Measurements from ENCODE around the gene GPD1. TPM values are rescaled to one million over a fixed set of nuclear protein-coding genes. Genes with fewer than 3 reads are reported as not detected.

The GPD1 gene
- total RNA-seq, 1 experiment from 2014 or later = 0.58 TPM

DNA sequence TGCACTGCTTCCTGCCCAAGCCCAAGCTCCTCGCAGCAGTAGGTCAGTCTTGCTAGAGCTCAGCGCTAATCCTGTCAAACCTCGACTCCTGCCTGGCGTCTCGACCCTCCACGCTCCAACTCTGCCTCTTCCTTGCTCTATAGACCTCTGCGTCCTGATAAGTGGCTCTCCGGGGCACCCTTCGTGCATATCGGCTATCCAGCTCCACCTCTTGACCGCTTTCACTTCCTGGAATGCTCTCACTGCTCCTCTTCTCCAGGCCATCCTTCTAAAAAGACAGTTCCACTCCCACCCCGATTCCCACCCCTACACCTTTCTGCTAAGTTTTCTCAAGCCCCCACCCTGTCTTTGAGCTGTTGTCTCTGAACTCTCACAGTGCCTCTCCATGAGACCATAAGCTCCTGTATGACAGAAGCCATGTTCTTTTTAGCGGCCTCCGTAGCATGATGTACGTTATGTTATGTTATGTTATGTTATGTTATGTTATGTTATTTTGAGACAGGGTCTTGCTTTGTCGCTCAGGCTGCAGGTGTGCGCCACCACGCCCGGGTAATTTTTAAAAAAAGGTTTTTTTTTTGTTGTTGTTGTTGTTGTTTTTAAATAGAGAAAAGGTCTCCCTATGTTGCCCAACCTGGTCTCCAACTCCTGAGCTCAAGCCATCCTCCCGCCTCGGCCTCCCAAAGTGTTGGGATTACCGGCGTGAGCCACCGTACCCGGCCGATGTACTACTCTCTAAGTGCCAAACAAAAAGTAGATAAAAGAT lies 8.8 kb downstream of the GPD1 start:
- H3K4me3 ChIP-seq (ENCODE audit: low read depth, low read length, poor library complexity, severe bottlenecking) = peak overlapping the region; percentile 74
- H3K4me1 ChIP-seq (ENCODE audit: insufficient read depth, low read length, poor library complexity, severe bottlenecking) = peaks cover 26% of the 10 kb centered on the region
- H3K9me3 ChIP-seq (ENCODE audit: low read depth, low read length, poor library complexity, severe bottlenecking) = no peaks in the 10 kb centered on the region
- ChIA-PET POLR2A (ENCODE audit: low non-redundant PET) (interaction anchor here (0.5 kb wide), 1 partner anchor 24 kb away, joined by 4 read pairs; no protein-coding TSS in a partner anchor), CTCF (interaction anchor here (1.2 to 2.1 kb wide), 3 partner anchors 25 to 202 kb away, joined by 6 to 10 read pairs (median 8); partner anchors contain the start of gene CERS5)
- TSS peak; percentile 38 for BruUV-seq (replicated peaks)
- no peaks in the 10 kb centered on the region for H3K27me3 ChIP-seq (replicated peaks; ENCODE audit: insufficient read depth, low read depth, low read length, poor library complexity)
- intact Hi-C loops (cut with micrococcal nuclease; ENCODE audit: unreplicated experiment) = no loop called here
- H3K27ac ChIP-seq (ENCODE audit: low read depth, low read length, poor library complexity, severe bottlenecking) = peak overlapping the region; percentile 89
- H3K36me3 ChIP-seq (ENCODE audit: insufficient read depth, low read length, poor library complexity, severe bottlenecking) = no peaks in the 10 kb centered on the region
- no peak for DNase-seq (ENCODE audit: low spot score)
- no peak for TF ChIP-seq EZH2 (IDR thresholded peaks at IDR 0.05; ENCODE audit: borderline replicate concordance, low read depth, low read length, poor library complexity, severe bottlenecking)
- TF ChIP-seq, protein P1, sequence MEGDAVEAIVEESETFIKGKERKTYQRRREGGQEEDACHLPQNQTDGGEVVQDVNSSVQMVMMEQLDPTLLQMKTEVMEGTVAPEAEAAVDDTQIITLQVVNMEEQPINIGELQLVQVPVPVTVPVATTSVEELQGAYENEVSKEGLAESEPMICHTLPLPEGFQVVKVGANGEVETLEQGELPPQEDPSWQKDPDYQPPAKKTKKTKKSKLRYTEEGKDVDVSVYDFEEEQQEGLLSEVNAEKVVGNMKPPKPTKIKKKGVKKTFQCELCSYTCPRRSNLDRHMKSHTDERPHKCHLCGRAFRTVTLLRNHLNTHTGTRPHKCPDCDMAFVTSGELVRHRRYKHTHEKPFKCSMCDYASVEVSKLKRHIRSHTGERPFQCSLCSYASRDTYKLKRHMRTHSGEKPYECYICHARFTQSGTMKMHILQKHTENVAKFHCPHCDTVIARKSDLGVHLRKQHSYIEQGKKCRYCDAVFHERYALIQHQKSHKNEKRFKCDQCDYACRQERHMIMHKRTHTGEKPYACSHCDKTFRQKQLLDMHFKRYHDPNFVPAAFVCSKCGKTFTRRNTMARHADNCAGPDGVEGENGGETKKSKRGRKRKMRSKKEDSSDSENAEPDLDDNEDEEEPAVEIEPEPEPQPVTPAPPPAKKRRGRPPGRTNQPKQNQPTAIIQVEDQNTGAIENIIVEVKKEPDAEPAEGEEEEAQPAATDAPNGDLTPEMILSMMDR (conservative IDR thresholded peaks at IDR 0.05; ENCODE audit: low read depth, low read length) = no peak

DNA sequence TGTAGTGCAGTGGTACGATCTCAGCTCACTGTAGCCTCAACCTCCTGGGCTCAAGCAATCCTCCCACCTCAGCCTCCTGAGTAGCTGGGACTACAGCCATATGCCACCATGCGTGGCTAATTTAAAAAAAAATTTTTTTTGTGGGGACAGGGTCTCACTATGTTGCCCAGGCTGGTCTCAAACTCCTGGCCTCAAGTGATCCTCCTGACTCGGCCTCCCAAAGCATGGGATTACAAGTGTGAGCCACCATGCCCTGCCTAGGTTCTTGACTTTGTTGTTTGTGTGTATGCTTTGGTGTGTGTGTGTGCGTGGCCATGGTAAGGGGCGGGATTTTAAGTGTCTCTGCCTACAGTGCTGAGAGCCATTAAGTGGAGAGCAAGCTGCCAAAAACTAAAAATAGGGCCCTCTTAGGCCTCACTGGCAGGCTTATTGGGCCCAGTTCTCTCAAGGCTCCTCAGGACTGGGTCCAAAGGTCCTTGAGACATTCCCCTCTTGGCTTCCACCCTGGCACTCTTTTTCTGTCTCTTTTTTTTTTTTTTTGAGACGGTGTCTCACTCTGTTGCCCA lies 13.3 kb downstream of the GPD1 start:
- peaks cover 5% of the 10 kb centered on the region for H3K4me1 ChIP-seq (ENCODE audit: insufficient read depth, low read length, poor library complexity, severe bottlenecking)
- intact Hi-C loops (cut with micrococcal nuclease; ENCODE audit: unreplicated experiment) = no loop called here
- TF ChIP-seq, protein P1 (conservative IDR thresholded peaks at IDR 0.05; ENCODE audit: low read depth, low read length) = no peak
- peaks cover 3% of the 10 kb centered on the region for H3K36me3 ChIP-seq (ENCODE audit: insufficient read depth, low read length, poor library complexity, severe bottlenecking)
- H3K9me3 ChIP-seq (ENCODE audit: low read depth, low read length, poor library complexity, severe bottlenecking) = no peaks in the 10 kb centered on the region
- no peaks in the 10 kb centered on the region for H3K27me3 ChIP-seq (replicated peaks; ENCODE audit: insufficient read depth, low read depth, low read length, poor library complexity)
- H3K4me3 ChIP-seq (ENCODE audit: low read depth, low read length, poor library complexity, severe bottlenecking) = no peak overlapping the region
- no peak overlapping the region for H3K27ac ChIP-seq (ENCODE audit: low read depth, low read length, poor library complexity, severe bottlenecking)
- CTCF ChIA-PET = no interaction called here
- DNase-seq (ENCODE audit: low spot score) = no peak
- POLR2A ChIA-PET (ENCODE audit: low non-redundant PET) = no interaction called here
- BruUV-seq (replicated peaks) = no TSS peak

- no peak overlapping the region for H3K4me3 ChIP-seq (ENCODE audit: low read depth, low read length, poor library complexity, severe bottlenecking)
- CTCF ChIA-PET = interaction anchor here (0.9 kb wide), 1 partner anchor 242 kb away, joined by 3 read pairs; no protein-coding TSS in a partner anchor
- intact Hi-C loops (cut with micrococcal nuclease; ENCODE audit: unreplicated experiment) = no loop called here
- DNase-seq (ENCODE audit: low spot score) = no peak
- POLR2A ChIA-PET (ENCODE audit: low non-redundant PET) = no interaction called here
- TF ChIP-seq, protein P1 (conservative IDR thresholded peaks at IDR 0.05; ENCODE audit: low read depth, low read length) = no peak
- no peak for TF ChIP-seq EZH2 (IDR thresholded peaks at IDR 0.05; ENCODE audit: borderline replicate concordance, low read depth, low read length, poor library complexity, severe bottlenecking)
- no peaks in the 10 kb centered on the region for H3K27me3 ChIP-seq (replicated peaks; ENCODE audit: insufficient read depth, low read depth, low read length, poor library complexity)
- peaks cover 3% of the 10 kb centered on the region for H3K36me3 ChIP-seq (ENCODE audit: insufficient read depth, low read length, poor library complexity, severe bottlenecking)
- no peaks in the 10 kb centered on the region for H3K4me1 ChIP-seq (ENCODE audit: insufficient read depth, low read length, poor library complexity, severe bottlenecking)
- H3K27ac ChIP-seq (ENCODE audit: low read depth, low read length, poor library complexity, severe bottlenecking) = no peak overlapping the region
- H3K9me3 ChIP-seq (ENCODE audit: low read depth, low read length, poor library complexity, severe bottlenecking) = no peaks in the 10 kb centered on the region
- no TSS peak for BruUV-seq (replicated peaks)
Observed at GRCh38 chr12:50119387-50119786, 15.6 kb downstream of the GPD1 start.

Data from A673 (cell line).